CD14-positive monocyte (primary cell): ENCODE data around the gene HPCA. TPM values are rescaled to one million over a fixed set of nuclear protein-coding genes. Genes with fewer than 3 reads are reported as not detected.

Experiments
- DNase-seq, 3 donors: peaks; one replicate each; pipeline ENCODE4 v3.0.0-alpha.2; 2011 to 2022
- H2AFZ ChIP-seq: 2 replicates; pipeline ENCODE4 v1.6.0; 2012; ENCODE audit warnings: mild to moderate bottlenecking, low read depth, low read length, inconsistent platforms; ENCODE audit not compliant: insufficient read depth, poor library complexity, severe bottlenecking
- H3K27ac ChIP-seq, 2 donors: 1 replicate in 1 of 2; 2 replicates in 1 of 2; pipeline ENCODE4 v1.5.1; 2012 to 2013; ENCODE audit warnings: low read length in 2 of 2, control low read depth in 1 of 2, inconsistent platforms in 1 of 2, low read depth in 1 of 2, mild to moderate bottlenecking in 1 of 2
- H3K27me3 ChIP-seq, 2 donors: one replicate each; pipeline versions ENCODE4 v1.6.0 to v1.6.1; 2011 to 2013; ENCODE audit warnings: low read length in 2 of 2; ENCODE audit not compliant: control insufficient read depth in 2 of 2, insufficient read depth in 2 of 2
- H3K36me3 ChIP-seq, 2 donors: replicated peaks in 1 of 2; 1 replicate in 1 of 2; 2 replicates in 1 of 2; pipeline versions ENCODE4 v1.5.1 to v1.6.1; 2012 to 2013; ENCODE audit warnings: low read length in 2 of 2, control low read depth in 1 of 2, inconsistent platforms in 1 of 2, mild to moderate bottlenecking in 1 of 2; ENCODE audit not compliant: insufficient read depth in 2 of 2, control insufficient read depth in 1 of 2
- H3K4me1 ChIP-seq, 2 donors: 1 replicate in 1 of 2; 2 replicates in 1 of 2; pipeline versions ENCODE4 v1.5.1 to v1.6.1; 2012 to 2013; ENCODE audit warnings: low read length in 2 of 2, control low read depth in 1 of 2, inconsistent platforms in 1 of 2, mild to moderate bottlenecking in 1 of 2, moderate library complexity in 1 of 2; ENCODE audit not compliant: insufficient read depth in 2 of 2, control insufficient read depth in 1 of 2
- H3K4me2 ChIP-seq: replicated peaks from 2 replicates; pipeline ENCODE3; 2012; ENCODE audit warnings: low read length, moderate library complexity, mild to moderate bottlenecking; ENCODE audit not compliant: poor library complexity, severe bottlenecking; ENCODE audit errors: extremely low read depth
- H3K4me3 ChIP-seq, 3 experiments: fragments of 200-600 bp in 1 of 3; sonication (generic) in 1 of 3; replicated peaks in 1 of 3; 1 replicate in 2 of 3; 2 replicates in 1 of 3; pipeline ENCODE4 v1.5.1; 2011 to 2013; ENCODE audit warnings: low read length in 3 of 3, mild to moderate bottlenecking in 3 of 3, control low read depth in 2 of 3, low read depth in 2 of 3, inconsistent platforms in 1 of 3, moderate library complexity in 1 of 3
- H3K79me2 ChIP-seq: 2 replicates; pipeline ENCODE4 v1.6.0; 2012; ENCODE audit warnings: mild to moderate bottlenecking, control low read depth, inconsistent platforms, low read length, moderate library complexity; ENCODE audit not compliant: insufficient read depth
- H3K9ac ChIP-seq: 2 replicates; pipeline ENCODE4 v1.6.0; 2017; ENCODE audit warnings: low read length, mild to moderate bottlenecking; ENCODE audit not compliant: insufficient read depth, poor library complexity, severe bottlenecking
- H3K9me3 ChIP-seq, 2 donors: replicated peaks in 1 of 2; 1 replicate in 1 of 2; 2 replicates in 1 of 2; pipeline versions ENCODE4 v1.5.1 to v1.6.1; 2012 to 2013; ENCODE audit warnings: low read length in 2 of 2, control low read depth in 1 of 2; ENCODE audit not compliant: control insufficient read depth in 1 of 2, insufficient read depth in 1 of 2
- H4K20me1 ChIP-seq: 2 replicates; pipeline ENCODE4 v1.6.0; 2012; ENCODE audit warnings: mild to moderate bottlenecking, low read length, control low read depth, moderate library complexity; ENCODE audit not compliant: insufficient read depth
- H3K27ac Mint-ChIP-seq, 7 donors: one replicate each; pipeline ENCODE4 v1.8.0; 2020; ENCODE audit warnings: mild to moderate bottlenecking in 7 of 7, mixed read lengths in 7 of 7, moderate library complexity in 6 of 7, inconsistent platforms in 2 of 7
- H3K27me3 Mint-ChIP-seq, 3 donors: one replicate each; pipeline ENCODE4 v1.8.0; 2021 to 2022; ENCODE audit warnings: low read depth in 3 of 3, mild to moderate bottlenecking in 3 of 3, mixed read lengths in 3 of 3, moderate library complexity in 3 of 3, inconsistent platforms in 1 of 3
- H3K36me3 Mint-ChIP-seq, 2 donors: one replicate each; pipeline ENCODE4 v1.8.0; 2020; ENCODE audit warnings: mixed read lengths in 2 of 2, inconsistent platforms in 1 of 2, mild to moderate bottlenecking in 1 of 2
- H3K4me1 Mint-ChIP-seq: one replicate; pipeline ENCODE4 v1.8.0; 2020; ENCODE audit warnings: mild to moderate bottlenecking, mixed read lengths
- H3K4me3 Mint-ChIP-seq, 2 donors: one replicate each; pipeline ENCODE4 v1.8.0; 2020; ENCODE audit warnings: mild to moderate bottlenecking in 2 of 2, mixed read lengths in 2 of 2, moderate library complexity in 1 of 2
- H3K9me3 Mint-ChIP-seq, 7 donors: one replicate each; pipeline ENCODE4 v1.8.0; 2020 to 2022; ENCODE audit warnings: mixed read lengths in 7 of 7, mild to moderate bottlenecking in 6 of 7, moderate library complexity in 6 of 7, inconsistent platforms in 2 of 7
- WGBS: methylation state at CpG from one replicate; pipeline ENCODE4 v1.1.5; 2013; ENCODE audit warnings: missing lambda C conversion rate; ENCODE audit not compliant: insufficient coverage; 5-methylcytosine and 5-hydroxymethylcytosine counted together
- intact Hi-C, 2 donors: fragments of 100-400 bp; cut with micrococcal nuclease; formaldehyde crosslinking; loops; one replicate each; pipeline versions ENCODE4 v1.15.0 to v1.15.1; 2023
- polyA plus RNA-seq, 3 donors: library from polyadenylated mRNA; depleted of rRNA in 1 of 3; unstranded in 2 of 3; stranded (reverse) in 1 of 3; fragments of 300-500 nt in 2 of 3; fragments of >200 nt in 1 of 3; fragmentation: Illumina TruSeq in 2 of 3; gene quantifications; 1 replicate in 2 of 3; 2 replicates in 1 of 3; pipeline ENCODE4 v1.2.3, GENCODE V29; 2012 to 2021
- TF ChIP-seq, protein P1 (sequence below): fragments of 200-600 bp; IDR thresholded peaks from one replicate; pipeline ENCODE4 v1.8.0; 2022; ENCODE audit warnings: antibody characterized with exemption, mild to moderate bottlenecking

HPCA gene
- polyA plus RNA-seq, 3 donors, result not detected

DNA sequence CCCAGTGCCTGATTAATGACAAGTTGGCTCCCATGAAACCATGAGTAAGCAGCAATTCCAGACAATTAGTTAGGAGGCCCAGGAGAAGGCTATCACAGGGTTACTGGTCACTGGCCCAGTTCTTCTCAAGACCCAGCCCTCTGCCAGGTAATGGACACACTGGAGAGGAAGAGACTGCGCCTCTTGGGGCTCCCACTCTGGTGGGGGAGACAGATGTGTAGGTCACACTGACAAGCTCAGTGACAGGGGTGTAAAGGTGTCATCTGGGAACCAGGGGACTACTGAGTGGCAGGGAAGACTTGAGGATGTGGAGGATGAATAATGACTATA lies 4.9 kb downstream of the HPCA start:
- H3K9me3 ChIP-seq, result peaks cover 4 to 13% of the 10 kb centered on the region in 2 donors
- WGBS, result 92% methylated on average over 1 of the region's 1 CpG
- peaks cover 4 to 10% of the 10 kb centered on the region in 2 donors for H3K4me1 ChIP-seq
- H3K36me3 ChIP-seq, result no peaks in the 10 kb centered on the region
- Mint-ChIP-seq H3K27me3 (peaks cover 72 to 88% (median 80%) of the 10 kb centered on the region in 3 donors), H3K9me3 (peaks cover 4 to 20% (median 10%) of the 10 kb centered on the region in 7 donors), H3K4me3 (no peak overlapping the region), H3K27ac (no peak overlapping the region), H3K4me1 (peaks cover 14% of the 10 kb centered on the region), H3K36me3 (peaks cover 0 to 7% of the 10 kb centered on the region in 2 donors)
- intact Hi-C loops, result no loop called here
- no peak overlapping the region for H3K4me2 ChIP-seq
- no peak for DNase-seq
- no peaks in the 10 kb centered on the region for H3K79me2 ChIP-seq
- TF ChIP-seq, protein P1, sequence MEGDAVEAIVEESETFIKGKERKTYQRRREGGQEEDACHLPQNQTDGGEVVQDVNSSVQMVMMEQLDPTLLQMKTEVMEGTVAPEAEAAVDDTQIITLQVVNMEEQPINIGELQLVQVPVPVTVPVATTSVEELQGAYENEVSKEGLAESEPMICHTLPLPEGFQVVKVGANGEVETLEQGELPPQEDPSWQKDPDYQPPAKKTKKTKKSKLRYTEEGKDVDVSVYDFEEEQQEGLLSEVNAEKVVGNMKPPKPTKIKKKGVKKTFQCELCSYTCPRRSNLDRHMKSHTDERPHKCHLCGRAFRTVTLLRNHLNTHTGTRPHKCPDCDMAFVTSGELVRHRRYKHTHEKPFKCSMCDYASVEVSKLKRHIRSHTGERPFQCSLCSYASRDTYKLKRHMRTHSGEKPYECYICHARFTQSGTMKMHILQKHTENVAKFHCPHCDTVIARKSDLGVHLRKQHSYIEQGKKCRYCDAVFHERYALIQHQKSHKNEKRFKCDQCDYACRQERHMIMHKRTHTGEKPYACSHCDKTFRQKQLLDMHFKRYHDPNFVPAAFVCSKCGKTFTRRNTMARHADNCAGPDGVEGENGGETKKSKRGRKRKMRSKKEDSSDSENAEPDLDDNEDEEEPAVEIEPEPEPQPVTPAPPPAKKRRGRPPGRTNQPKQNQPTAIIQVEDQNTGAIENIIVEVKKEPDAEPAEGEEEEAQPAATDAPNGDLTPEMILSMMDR, result no peak
- H3K4me3 ChIP-seq, result no peak overlapping the region
- no peak overlapping the region for H3K9ac ChIP-seq
- H3K27me3 ChIP-seq, result peaks cover 27 to 81% of the 10 kb centered on the region in 2 donors
- H4K20me1 ChIP-seq, result no peaks in the 10 kb centered on the region
- no peak overlapping the region for H2AFZ ChIP-seq
- no peak overlapping the region for H3K27ac ChIP-seq

DNA sequence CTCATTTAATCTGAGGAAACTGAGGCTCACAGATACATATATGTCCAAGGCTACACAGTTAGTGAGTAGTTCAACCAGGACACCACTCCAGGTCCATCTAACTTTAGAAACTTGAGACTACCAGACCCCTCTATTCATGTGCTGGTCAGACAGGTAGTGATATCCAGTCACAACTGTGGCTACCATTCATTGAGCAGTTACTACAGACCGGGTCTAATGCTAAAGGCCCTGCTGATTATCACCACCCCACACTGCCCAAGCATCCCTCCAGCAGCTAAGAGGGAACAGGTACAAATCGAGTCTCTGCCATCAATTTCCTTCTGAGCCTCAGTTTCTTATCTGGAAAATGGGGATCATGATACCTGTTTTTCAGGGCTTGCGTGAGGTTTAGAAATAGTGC lies 5.3 kb downstream of the HPCA start:
- peak overlapping the region in 1 of 2 donors; percentile 83 for H3K4me3 Mint-ChIP-seq

More for the DNA sequence above, 5.3 kb downstream of the HPCA start:
- H3K27me3 ChIP-seq, result peaks cover 27 to 78% of the 10 kb centered on the region in 2 donors
- Mint-ChIP-seq H3K36me3 (peaks cover 0 to 7% of the 10 kb centered on the region in 2 donors), H3K4me1 (peaks cover 14% of the 10 kb centered on the region), H3K9me3 (peaks cover 4 to 20% (median 10%) of the 10 kb centered on the region in 7 donors), H3K27ac (no peak overlapping the region), H3K27me3 (peaks cover 75 to 89% (median 82%) of the 10 kb centered on the region in 3 donors)
- no peaks in the 10 kb centered on the region for H3K79me2 ChIP-seq
- no peak overlapping the region for H2AFZ ChIP-seq
- H4K20me1 ChIP-seq, result no peaks in the 10 kb centered on the region
- no peak overlapping the region for H3K27ac ChIP-seq
- H3K4me1 ChIP-seq, result peaks cover 4 to 10% of the 10 kb centered on the region in 2 donors
- intact Hi-C loops, result no loop called here
- WGBS, result 100% methylated on average over 2 of the region's 3 CpGs
- peaks cover 4 to 13% of the 10 kb centered on the region in 2 donors for H3K9me3 ChIP-seq
- no peak overlapping the region for H3K9ac ChIP-seq
- H3K4me3 ChIP-seq, result no peak overlapping the region
- H3K4me2 ChIP-seq, result no peak overlapping the region
- H3K36me3 ChIP-seq, result no peaks in the 10 kb centered on the region
- TF ChIP-seq, protein P1, result no peak
- no peak for DNase-seq
